Ishikawa (cell line): ENCODE measurements around the gene IDH3B.

Experiments used
- CEBPB ChIP-seq: IDR thresholded peaks from 2 replicates; pipeline ENCODE4 v1.6.1; 2012
- EP300 ChIP-seq: IDR thresholded peaks from 2 replicates; pipeline ENCODE4 v1.6.1; 2012; ENCODE audit warnings: borderline replicate concordance
- FOXM1 ChIP-seq: IDR thresholded peaks from 2 replicates; pipeline ENCODE4 v1.6.1; 2012; ENCODE audit warnings: low read depth, borderline replicate concordance
- MAX ChIP-seq: IDR thresholded peaks from 2 replicates; pipeline ENCODE4 v1.6.1; 2012
- NFIC ChIP-seq: IDR thresholded peaks from 2 replicates; pipeline ENCODE4 v1.6.1; 2012
- RAD21 ChIP-seq: IDR thresholded peaks from 2 replicates; pipeline ENCODE4 v1.6.1; 2012; ENCODE audit warnings: low read depth
- REST ChIP-seq: IDR thresholded peaks from 2 replicates; pipeline ENCODE4 v1.6.1; 2012; ENCODE audit warnings: low read depth, mild to moderate bottlenecking
- TAF1 ChIP-seq: IDR thresholded peaks from 2 replicates; pipeline ENCODE4 v1.6.1; 2012; ENCODE audit warnings: low read depth, mild to moderate bottlenecking
- TCF12 ChIP-seq: IDR thresholded peaks from 2 replicates; pipeline ENCODE4 v1.6.1; 2012; ENCODE audit warnings: low read depth
- USF1 ChIP-seq: IDR thresholded peaks from 2 replicates; pipeline ENCODE4 v1.6.1; 2012
- YY1 ChIP-seq: IDR thresholded peaks from 2 replicates; pipeline ENCODE4 v1.6.1; 2012; ENCODE audit warnings: low read depth

GRCh38 chr20:2687514-2687913, 23.5 kb upstream of the IDH3B start:
- TF ChIP-seq RAD21 (no peak), YY1 (no peak), NFIC (no peak), TAF1 (no peak), REST (no peak), MAX (no peak), FOXM1 (no peak), CEBPB (no peak), TCF12 (no peak), EP300 (no peak), USF1 (no peak)
